ENCODE data around the gene IMPA2.

Gene IMPA2

DNA sequence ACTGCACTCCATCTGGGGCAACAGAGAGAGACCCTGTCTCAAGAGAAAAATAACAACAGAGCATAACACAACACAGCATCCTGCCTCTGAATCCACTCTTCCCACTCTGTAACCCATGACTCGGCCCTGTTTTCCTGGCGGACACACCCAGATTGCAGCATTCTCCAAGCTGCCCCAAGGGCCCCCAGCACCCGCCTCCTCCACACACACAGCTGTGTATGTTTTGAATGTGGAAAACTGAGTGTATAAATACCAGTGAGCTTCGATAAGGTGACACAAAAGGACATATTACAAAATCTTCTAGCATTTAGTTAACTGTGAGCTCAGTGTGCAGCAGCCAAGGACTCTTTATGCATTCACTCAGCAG, 13.0 kb downstream of the IMPA2 start:
- no peak for DNase-seq (ENCODE audit: low read depth)
- TF ChIP-seq, protein P1, sequence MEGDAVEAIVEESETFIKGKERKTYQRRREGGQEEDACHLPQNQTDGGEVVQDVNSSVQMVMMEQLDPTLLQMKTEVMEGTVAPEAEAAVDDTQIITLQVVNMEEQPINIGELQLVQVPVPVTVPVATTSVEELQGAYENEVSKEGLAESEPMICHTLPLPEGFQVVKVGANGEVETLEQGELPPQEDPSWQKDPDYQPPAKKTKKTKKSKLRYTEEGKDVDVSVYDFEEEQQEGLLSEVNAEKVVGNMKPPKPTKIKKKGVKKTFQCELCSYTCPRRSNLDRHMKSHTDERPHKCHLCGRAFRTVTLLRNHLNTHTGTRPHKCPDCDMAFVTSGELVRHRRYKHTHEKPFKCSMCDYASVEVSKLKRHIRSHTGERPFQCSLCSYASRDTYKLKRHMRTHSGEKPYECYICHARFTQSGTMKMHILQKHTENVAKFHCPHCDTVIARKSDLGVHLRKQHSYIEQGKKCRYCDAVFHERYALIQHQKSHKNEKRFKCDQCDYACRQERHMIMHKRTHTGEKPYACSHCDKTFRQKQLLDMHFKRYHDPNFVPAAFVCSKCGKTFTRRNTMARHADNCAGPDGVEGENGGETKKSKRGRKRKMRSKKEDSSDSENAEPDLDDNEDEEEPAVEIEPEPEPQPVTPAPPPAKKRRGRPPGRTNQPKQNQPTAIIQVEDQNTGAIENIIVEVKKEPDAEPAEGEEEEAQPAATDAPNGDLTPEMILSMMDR (IDR thresholded peaks at IDR 0.05; ENCODE audit: low read depth, low read length): no peak
- TF ChIP-seq, protein P2, sequence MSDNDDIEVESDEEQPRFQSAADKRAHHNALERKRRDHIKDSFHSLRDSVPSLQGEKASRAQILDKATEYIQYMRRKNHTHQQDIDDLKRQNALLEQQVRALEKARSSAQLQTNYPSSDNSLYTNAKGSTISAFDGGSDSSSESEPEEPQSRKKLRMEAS (IDR thresholded peaks at IDR 0.05; ENCODE audit: low read depth, low read length): no peak
- H3K4me3 ChIP-seq (ENCODE audit: low read depth, low read length): no peak overlapping the region

DNA sequence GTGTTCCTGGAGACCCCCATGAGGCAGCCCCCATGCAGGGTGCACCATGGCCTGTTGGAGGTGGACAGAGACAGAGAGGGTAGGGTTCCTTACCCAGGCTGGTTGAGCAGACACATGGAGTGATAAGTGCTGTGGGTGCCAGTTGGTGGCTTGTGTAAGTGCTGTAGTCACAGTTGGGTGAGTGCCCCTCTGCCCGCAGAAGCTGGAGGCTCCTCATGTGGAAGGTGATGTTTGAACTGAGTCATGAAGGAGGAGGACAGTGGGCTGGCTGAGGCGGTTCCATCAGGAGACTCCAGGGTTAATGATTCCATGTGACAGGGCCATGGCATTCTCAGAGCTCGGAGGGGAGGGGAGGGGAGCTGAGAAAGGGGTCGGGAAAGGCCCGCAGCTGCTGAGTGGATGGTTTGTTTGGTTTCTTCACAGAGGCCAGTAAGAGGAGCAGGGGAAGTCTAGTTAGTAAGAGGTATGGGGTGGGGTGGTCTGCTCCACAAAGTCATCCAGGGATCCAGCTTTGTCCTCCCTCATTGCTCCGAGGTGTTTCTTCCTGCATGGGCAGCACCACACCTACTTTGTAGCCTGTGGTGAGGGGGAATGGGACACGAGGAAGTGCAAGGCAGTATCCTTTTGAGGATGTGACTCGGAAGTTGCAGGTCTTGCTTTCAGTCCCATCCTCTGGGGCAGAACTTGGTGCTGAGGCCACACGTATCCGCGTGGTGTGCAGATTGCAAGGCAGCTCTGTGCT, 13.6 kb downstream of the IMPA2 start:
- TF ChIP-seq MYC (IDR thresholded peaks at IDR 0.05; ENCODE audit: low read depth, low read length) (no peak), POLR2A (IDR thresholded peaks at IDR 0.05; ENCODE audit: extremely low read depth, insufficient read length) (no peak)
- TF ChIP-seq, protein P2 (IDR thresholded peaks at IDR 0.05; ENCODE audit: low read depth, low read length): no peak
- TF ChIP-seq, protein P1 (IDR thresholded peaks at IDR 0.05; ENCODE audit: low read depth, low read length): no peak
- DNase-seq (ENCODE audit: low read depth): peak; percentile 40
- H3K4me3 ChIP-seq (ENCODE audit: low read depth, low read length): no peak overlapping the region

DNA sequence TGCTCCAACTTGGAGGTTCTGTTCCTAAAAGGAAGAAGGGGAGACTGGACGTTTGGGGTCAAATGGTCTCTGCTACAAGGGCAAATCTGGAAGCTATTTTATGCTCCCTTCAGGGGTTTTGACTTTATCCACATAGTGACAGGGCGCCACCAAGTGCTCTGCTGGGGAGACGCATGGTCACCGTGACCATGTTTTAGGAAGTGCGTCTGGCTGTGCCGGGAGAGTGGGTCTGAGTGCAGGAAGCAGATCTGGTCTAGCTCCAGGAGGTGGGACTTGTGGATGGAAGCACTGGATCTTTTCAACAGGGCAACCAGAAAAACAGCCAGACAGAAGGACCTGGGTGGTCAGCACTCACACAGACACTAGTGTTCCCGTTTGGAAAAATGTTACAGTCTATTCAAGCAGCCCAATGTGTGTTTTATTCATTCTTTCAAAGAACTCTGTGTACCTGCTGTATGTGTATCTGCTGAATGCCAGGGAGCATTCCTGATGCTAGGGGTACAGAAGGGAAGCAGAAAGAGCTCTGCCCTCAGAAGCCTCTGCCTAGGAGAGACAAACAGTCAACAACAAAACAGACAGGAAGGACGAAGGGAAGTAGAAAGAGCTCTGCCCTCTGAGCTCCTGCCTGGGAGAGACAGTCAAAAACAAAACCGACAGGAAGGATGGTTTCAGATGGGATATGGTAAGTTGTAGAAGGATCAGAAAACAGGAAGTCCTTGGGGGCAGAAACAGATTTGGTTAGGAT, 14.3 kb downstream of the IMPA2 start:
- TF ChIP-seq, protein P2 (IDR thresholded peaks at IDR 0.05; ENCODE audit: low read depth, low read length): peak; percentile 69
- TF ChIP-seq POLR2A (IDR thresholded peaks at IDR 0.05; ENCODE audit: extremely low read depth, insufficient read length) (no peak), MYC (IDR thresholded peaks at IDR 0.05; ENCODE audit: low read depth, low read length) (peak; percentile 51; the same call in 1 of the 2 replicates)
- TF ChIP-seq, protein P1 (IDR thresholded peaks at IDR 0.05; ENCODE audit: low read depth, low read length): peak; percentile 84
- no peak overlapping the region for H3K4me3 ChIP-seq (ENCODE audit: low read depth, low read length)
- DNase-seq (ENCODE audit: low read depth): peak; percentile 83

DNA sequence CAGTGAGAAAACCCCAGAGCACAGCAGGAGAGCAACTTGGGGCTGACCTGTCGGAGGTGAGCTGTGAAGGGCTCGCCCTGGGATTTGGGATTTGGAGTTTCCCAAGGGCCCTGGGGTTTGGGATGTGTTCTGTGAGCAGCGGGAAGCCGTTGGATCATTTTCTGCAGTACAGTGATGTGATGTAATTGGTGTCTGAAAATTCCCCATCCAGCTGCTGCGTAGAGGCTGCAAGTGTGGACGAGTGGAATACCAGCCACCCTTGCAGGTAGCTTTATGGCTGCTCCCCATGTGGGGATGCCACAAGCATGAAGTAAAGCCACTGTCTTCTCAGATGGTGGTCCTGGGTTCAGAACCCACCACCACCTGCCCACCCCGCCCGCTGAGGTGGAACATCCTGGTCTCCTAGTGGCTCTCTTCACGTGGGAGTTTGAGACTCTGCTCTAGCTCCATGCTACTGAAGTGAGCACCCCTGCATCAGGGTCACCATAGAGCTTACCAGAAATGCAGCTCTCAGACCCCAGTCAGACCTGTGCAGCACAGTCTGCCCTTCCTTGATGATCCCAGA, 15.0 kb downstream of the IMPA2 start:
- no peak for TF ChIP-seq POLR2A (IDR thresholded peaks at IDR 0.05; ENCODE audit: extremely low read depth, insufficient read length)
- DNase-seq (ENCODE audit: low read depth): no peak
- H3K4me3 ChIP-seq (ENCODE audit: low read depth, low read length): no peak overlapping the region

DNA sequence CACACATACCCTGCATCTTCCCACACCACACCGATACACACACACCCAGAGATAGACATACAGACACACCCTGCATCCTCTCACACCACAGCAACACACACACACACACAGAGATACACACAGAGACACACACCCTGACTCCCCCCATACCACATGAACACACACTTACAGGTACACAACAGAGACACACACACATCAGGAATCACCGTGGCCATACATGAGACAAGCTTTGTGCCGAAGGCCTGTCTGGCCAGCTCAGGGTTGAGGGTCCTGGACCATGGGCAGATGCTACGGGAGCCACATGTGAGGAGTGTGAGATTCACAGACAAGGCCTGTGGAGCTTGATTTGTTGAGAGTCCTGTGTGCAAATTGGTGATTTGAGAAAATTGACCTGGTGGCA, 15.6 kb downstream of the IMPA2 start:
- DNase-seq (ENCODE audit: low read depth): no peak
- TF ChIP-seq, protein P1 (IDR thresholded peaks at IDR 0.05; ENCODE audit: low read depth, low read length): no peak
- TF ChIP-seq POLR2A (IDR thresholded peaks at IDR 0.05; ENCODE audit: extremely low read depth, insufficient read length) (no peak), MYC (IDR thresholded peaks at IDR 0.05; ENCODE audit: low read depth, low read length) (no peak)
- TF ChIP-seq, protein P2 (IDR thresholded peaks at IDR 0.05; ENCODE audit: low read depth, low read length): no peak
- H3K4me3 ChIP-seq (ENCODE audit: low read depth, low read length): no peak overlapping the region

DNA sequence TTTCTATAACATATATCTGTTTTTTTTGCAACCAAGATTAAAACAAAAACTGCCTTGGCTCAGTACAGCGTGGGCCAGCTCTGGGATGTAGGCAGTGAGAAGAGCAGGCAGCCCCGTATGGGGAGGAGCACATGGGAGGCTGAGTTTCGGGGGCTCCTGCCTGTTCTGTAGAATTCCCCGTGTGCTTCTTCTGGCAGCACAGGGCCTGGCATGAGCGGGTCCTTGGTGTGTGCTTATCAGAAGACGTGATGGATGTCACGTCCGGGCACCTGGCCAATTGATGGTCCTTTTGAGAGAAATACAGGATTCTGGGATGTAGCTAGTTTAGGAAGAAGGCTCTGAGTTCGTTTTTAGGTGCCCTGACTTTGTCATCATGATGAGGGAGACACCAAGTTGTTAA, 16.2 kb downstream of the IMPA2 start:
- no peak for DNase-seq (ENCODE audit: low read depth)

More for the DNA sequence above, 16.2 kb downstream of the IMPA2 start:
- no peak overlapping the region for H3K4me3 ChIP-seq (ENCODE audit: low read depth, low read length)
- TF ChIP-seq MYC (IDR thresholded peaks at IDR 0.05; ENCODE audit: low read depth, low read length): no peak
- no peak for TF ChIP-seq POLR2A (IDR thresholded peaks at IDR 0.05; ENCODE audit: extremely low read depth, insufficient read length)
